T-helper 2 cell treated with Interferon-gamma antibody and Interleukin-4, amounts not matched to agents 5 μg/mL and 100 μg/mL, for 36 hours (primary cell): ENCODE results near the gene CYSLTR2.

Source experiments
- DNase-seq: peaks from one replicate; pipeline ENCODE4 v3.0.0; 2021; ENCODE audit warnings: low spot score
- H3K27ac Mint-ChIP-seq: one replicate; pipeline ENCODE4 v1.8.0; 2021; ENCODE audit warnings: mild to moderate bottlenecking, mixed read lengths
- H3K27me3 Mint-ChIP-seq: one replicate; pipeline ENCODE4 v1.8.0; 2021; ENCODE audit warnings: low read depth, mixed read lengths
- H3K36me3 Mint-ChIP-seq: one replicate; pipeline ENCODE4 v1.8.0; 2021; ENCODE audit warnings: low read depth, mixed read lengths
- H3K4me1 Mint-ChIP-seq: one replicate; pipeline ENCODE4 v1.8.0; 2021; ENCODE audit warnings: low read depth, mixed read lengths
- H3K4me3 Mint-ChIP-seq: one replicate; pipeline ENCODE4 v1.8.0; 2022; ENCODE audit warnings: mild to moderate bottlenecking, moderate library complexity, mixed read lengths
- H3K9me3 Mint-ChIP-seq: one replicate; pipeline ENCODE4 v1.8.0; 2021; ENCODE audit warnings: mixed read lengths

CYSLTR2 gene

GRCh38 chr13:48749144-48749543 is 95.4 kb downstream of the CYSLTR2 start:
- Mint-ChIP-seq H3K27me3 (no peaks in the 10 kb centered on the region), H3K9me3 (no peaks in the 10 kb centered on the region), H3K27ac (no peak overlapping the region), H3K4me3 (no peak overlapping the region), H3K4me1 (peaks cover 4% of the 10 kb centered on the region), H3K36me3 (no peaks in the 10 kb centered on the region)
- no peak for DNase-seq

- peaks cover 1% of the 10 kb centered on the region for H3K9me3 Mint-ChIP-seq
- H3K27me3 Mint-ChIP-seq = peaks cover 1% of the 10 kb centered on the region
- no peaks in the 10 kb centered on the region for H3K36me3 Mint-ChIP-seq
These were observed 96.2 kb downstream of the CYSLTR2 start for GRCh38 chr13:48749699-48750473.

GRCh38 chr13:48750588-48751383 is 97.1 kb downstream of the CYSLTR2 start:
- no peak overlapping the region for H3K27ac Mint-ChIP-seq
- peaks cover 4% of the 10 kb centered on the region for H3K4me1 Mint-ChIP-seq
- H3K27me3 Mint-ChIP-seq = peaks cover 3% of the 10 kb centered on the region
- H3K9me3 Mint-ChIP-seq = peaks cover 6% of the 10 kb centered on the region
- H3K4me3 Mint-ChIP-seq = no peak overlapping the region
- no peaks in the 10 kb centered on the region for H3K36me3 Mint-ChIP-seq
- no peak for DNase-seq

More at GRCh38 chr13:48749699-48750473, 96.2 kb downstream of the CYSLTR2 start:
- H3K4me3 Mint-ChIP-seq = no peak overlapping the region
- peak; percentile 85 for DNase-seq
- peaks cover 4% of the 10 kb centered on the region for H3K4me1 Mint-ChIP-seq
- no peak overlapping the region for H3K27ac Mint-ChIP-seq

- Mint-ChIP-seq H3K4me3 (no peak overlapping the region), H3K9me3 (peaks cover 31% of the 10 kb centered on the region), H3K27me3 (peaks cover 21% of the 10 kb centered on the region), H3K36me3 (no peaks in the 10 kb centered on the region), H3K27ac (no peak overlapping the region), H3K4me1 (no peaks in the 10 kb centered on the region)
- no peak for DNase-seq
These were observed 106.9 kb downstream of the CYSLTR2 start for GRCh38 chr13:48760626-48761025.
